GM18858 (cell line): ENCODE data around the gene BRIX1.

Source experiments
- ATAC-seq: cut with Tn5 transposase; IDR thresholded peaks from one replicate; pipeline ENCODE4 v1.9.1; 2021; ENCODE audit not compliant: unreplicated experiment

The BRIX1 gene, protein sequence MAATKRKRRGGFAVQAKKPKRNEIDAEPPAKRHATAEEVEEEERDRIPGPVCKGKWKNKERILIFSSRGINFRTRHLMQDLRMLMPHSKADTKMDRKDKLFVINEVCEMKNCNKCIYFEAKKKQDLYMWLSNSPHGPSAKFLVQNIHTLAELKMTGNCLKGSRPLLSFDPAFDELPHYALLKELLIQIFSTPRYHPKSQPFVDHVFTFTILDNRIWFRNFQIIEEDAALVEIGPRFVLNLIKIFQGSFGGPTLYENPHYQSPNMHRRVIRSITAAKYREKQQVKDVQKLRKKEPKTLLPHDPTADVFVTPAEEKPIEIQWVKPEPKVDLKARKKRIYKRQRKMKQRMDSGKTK

DNA sequence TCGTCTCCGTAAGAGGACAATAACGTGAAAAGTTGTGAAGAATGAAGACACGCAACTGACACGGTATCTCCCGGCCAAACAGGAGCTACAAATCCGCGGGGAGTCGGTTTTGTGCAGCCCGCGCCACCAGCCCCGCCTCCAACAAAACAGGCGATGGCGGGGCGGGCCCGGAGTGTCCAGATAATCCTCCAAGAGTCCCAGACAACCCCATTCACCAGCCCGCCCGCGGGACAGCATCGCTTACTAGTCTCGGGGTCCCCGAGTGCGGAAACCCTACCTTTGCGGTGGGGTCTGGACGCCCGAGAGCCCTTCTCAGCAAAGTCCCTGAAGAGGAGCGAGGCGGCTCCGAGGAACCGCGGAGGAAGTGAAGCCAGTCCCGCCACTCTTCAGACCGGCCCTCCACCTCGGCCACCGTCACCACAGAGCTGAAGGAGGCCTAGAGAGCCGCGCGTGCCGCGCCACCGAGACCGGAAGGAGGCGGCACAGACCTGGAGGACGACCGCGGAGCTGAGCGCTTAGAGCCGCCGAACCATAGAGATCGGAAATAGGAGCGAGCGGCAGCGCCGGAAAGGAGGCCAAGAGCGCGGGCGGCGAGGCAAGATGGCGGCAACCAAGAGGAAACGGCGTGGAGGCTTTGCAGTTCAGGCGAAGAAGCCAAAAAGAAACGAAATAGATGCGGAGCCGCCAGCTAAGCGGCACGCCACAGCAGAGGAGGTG lies at the start of gene BRIX1, which contains the start of gene RAD1:
BRIX1 (plus strand) TSS at position 573 of the 717 bp plus-strand sequence; CDS start at position 601, 28 bp downstream.
RAD1 (minus strand) TSS at position 366 of the 717 bp plus-strand sequence. CDS start 612 bp downstream, outside the sequence.
- ATAC-seq = peak; percentile 98

DNA sequence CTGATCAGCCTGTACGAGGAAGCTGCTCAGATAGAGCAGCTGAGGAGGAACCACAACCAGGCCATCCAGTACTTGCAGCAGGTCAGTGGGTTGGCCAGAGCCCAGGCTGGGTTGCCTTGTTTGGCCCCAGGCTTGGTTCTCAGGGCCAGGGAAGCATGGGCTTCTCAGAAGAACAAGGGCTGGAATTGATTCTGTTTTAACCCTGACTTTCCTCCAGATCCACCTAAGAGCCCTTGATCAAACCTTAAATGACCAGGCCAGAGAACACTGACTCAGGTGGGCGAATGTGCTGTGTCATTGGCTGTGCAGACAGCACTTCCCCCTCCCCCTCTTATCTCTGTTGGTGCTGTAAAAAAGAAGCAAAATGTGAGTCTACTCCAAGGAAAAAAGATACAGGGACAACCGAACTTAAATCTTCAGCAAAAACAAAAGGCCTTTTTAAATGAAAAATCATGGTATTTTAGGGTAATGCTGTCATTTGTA lies 48.5 kb upstream of the BRIX1 start:
- no peak for ATAC-seq

DNA sequence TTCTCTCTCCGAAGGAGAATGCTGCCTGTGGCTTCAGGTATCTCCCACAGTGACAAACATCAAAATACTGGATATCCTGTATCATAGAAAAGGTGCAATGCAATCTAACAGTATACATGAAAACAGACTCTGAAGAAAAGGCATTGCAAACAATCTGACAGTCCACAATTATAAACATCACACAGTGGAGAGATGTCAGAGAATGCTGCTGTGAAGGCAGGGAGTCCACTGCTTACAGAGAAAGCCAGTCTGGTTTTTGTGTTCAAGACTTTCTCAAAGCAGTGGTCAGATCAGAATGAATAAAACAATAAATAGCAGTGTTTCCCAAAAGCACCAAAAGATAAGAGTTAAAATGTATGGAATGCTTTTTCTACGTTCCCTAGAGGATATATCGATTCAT lies 47.9 kb upstream of the BRIX1 start:
- no peak for ATAC-seq

DNA sequence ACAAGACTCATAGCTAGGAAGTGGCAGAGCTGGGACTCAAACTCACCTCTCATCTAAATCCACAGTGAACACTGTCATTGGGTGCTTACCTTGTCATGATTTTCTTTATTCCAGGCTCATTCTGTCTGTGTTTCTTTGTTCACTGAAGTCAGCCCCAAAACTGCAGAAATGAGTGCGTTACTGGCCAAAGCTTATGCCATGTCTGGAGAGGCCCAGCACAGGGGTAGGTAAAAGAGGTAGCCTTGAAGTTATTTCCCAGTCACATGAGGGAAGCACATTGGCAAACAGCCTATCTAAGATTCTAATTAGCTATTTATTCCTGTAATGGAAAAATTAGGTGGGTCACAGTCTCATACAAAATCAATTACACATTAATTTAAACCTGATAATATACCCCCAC lies 46.7 kb upstream of the BRIX1 start:
- ATAC-seq = no peak

DNA sequence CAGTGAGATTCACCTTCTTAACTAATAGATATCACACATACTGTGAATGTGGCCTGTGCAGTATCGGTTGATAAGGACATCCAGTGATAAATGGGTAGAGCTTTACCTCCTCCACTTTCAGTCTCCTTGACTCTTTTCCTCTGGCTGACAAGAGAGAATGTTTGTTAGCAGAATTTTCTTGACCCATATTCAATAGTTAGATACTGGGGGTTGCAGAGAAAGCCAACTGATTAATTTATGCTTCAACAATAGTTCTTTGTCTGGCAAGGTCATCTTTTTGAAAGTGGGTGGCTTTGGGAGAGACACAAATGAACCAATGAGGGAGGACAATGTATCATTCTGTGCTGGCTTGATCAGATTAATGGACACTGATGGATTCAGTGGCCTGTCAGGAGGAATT lies 46.3 kb upstream of the BRIX1 start:
- no peak for ATAC-seq

DNA sequence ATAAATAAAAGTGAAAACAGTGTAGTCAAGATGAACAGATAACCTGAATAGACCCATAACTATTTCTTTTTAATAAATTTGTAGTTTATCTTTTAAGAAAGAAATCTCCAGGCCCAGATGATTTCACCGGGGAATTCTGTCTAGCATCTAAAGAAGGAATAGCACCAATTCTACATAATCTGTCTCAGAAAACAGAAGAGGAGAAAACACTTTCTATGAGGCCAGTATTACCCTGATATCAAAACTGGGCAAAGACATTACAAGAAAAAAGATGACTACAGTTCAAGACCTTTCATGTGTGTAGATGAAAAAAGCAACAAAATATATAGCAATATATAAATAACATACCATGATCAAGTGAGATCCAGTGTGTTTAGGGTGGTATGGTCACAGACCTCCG lies 45.1 kb upstream of the BRIX1 start:
- no peak for ATAC-seq

DNA sequence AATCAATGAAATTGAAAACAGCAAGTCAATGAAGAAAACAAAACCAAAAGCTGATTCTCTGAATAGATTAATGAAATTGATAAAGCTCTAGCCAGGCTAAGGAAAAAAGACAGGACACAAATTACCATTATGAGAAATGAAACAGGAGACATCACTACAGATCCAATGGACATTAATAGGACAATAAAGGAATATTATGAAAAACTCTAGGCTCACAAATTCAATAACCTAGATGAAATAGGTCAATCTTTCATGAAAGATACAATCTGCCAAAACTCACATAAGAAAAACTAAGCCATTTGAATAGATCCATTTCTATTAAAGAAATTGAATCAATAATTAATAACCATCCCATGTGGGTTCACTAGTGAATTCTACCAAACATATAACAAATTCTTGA lies 39.2 kb upstream of the BRIX1 start:
- no peak for ATAC-seq

DNA sequence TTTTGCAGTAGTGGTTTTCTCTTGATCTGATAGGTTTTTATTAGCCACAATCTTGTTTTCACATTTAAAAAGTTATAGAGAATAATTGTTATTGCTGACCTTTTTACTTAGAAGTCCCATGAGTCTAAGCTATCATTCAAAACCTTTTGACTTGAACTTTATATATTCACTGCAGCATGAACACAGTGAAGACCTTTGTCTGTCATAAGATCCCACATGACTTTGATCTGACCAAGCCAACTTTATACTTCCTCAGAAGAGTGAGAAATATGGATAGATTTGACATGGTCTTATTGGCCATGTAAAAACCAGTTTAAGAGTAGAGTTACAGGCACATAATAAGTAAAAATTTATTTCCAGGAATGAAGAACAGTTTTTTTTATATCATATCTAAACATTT lies 34.3 kb upstream of the BRIX1 start:
- no peak for ATAC-seq

DNA sequence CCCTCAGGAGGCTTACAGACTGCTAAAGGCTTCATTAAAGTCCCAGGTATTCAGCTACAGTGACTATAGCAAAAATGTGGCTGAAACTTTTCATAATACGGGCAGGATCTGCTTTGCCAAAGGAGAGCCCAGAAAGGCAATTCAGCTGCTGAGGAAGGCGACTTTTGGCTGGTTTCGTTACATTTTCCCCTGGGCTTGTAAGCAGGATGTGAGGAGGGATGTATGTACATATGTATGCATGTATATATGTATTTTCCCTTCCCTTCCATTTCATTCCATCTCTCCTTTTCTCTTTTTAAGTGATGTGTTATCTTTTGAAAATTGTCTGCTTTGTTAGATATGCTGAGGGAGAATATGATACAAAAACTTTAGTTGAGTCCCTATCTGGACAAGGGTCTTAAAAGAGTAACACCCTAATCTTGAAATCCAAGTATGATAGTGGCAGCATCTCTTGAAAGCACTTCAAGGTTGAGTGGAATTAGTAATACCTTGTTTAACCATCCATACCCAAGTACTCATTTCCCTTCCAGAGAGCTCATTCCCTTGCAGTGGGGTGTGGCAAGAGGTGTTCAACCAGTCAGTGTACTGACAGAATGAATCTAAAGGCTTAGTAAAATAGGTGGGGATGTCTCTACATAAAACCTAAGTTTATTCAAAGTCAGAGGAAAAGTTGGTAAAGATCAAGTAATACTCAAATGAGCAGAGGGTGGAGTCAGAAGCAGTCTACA lies 29.0 kb upstream of the BRIX1 start:
- no peak for ATAC-seq

DNA sequence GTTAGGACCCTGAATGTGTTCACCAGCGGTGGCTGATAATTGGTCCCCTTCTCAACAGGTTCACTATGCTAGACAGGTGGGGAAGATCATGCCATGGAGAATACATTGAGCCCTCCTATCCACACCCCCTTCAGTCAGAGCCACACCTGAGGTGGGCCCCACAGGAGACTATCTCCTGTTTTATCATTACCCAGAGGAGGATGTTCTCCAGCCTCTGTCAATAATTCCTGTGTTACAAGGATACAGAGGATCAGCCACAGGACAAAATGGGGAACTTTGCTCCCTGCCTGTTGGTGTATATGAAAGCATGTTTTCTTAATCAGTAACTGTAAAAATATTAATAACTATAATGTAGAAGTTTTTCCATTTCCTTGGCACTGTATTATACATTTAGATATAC lies 26.1 kb upstream of the BRIX1 start:
- ATAC-seq = no peak

DNA sequence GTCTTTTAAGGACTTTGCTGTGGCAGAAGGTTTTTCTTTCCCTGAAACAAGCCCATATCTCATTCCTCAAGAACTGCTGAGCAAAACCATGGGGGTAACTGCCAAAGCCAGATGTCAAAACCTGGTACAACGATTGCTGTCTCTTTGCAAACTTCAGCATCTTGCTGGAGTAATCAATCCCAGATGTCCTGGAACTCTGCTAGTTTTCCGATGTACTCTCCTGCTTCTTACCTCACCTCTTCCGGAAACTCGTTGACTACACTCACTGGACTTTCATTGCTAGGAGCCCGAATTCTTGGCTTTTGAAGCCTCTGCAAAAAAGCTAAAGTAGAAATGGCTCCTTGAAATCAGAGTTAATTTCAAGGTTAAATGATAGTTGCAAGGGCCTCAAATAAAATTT lies 23.5 kb upstream of the BRIX1 start:
- no peak for ATAC-seq

DNA sequence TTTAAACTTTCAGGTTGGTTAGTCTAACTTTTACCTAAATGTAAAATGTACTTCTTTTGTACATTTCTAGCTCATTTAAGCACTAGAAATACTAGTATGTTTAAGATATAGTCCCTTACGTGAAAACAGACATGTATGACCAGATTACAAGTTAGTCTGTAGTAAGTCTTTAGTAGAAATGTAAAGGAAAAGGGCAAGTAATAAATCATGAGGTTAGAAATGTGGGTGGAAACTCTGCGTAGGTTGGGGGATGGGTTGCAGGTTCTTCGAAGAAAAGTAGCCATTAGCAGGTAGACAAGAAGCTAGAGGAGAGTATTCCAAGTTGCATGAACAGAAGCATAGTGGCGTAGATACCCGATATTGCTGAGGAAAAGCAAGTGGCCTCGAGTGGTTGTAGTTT lies 23.1 kb upstream of the BRIX1 start:
- ATAC-seq = no peak

DNA sequence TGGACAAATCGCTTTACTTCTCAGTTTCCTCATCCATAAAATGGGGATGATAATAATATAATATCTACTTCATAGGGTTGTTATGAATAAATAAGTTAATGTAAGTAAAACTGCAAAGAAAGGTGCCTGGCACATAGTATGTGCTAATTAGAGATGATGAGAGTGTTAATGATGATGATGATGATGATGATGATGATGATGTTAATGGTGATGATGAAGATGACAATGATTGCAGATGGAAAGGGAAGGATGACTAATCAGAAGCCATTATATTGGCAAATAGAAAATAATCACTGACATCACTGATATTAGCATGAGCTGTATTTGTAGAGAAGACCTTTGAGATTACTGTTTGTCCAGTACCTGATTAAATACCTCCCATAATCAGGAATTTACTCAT lies 20.8 kb upstream of the BRIX1 start:
- ATAC-seq = no peak

DNA sequence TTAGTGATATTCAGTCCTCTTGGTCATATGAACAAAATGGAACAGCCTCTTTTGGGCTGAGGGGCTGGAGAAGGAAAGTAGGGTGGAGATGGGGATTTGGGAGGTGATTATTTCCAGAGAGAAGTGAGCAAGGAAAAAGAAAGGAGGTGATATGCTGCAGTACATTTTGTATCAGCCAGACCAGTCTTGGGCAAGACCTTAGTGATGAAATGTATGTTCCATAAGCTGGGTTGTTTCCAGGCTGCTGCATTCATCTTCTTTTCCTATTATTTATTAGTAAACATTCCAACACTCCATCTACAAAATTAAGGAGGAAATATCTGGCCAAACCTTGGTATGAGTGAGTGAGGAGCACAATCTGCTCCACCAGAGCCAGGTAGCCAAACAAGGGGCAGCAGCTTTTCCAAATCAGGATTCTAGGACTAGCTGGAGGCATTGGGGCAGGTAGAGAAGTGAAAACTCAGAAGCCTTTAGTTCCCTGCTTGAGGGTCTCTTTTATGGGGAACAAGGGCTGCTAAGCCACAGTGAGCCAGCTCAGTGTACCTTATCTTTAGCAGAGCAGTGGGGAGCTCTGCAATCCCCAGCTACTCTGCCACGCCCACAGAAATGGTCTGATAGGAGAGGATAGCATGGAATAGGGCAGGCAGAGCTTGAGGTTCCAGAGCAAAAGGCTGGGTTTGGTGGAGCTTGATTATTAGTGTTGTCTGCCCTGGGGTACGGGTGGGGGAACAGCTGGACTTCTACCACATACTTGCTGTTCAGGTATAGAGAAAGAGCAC lies 19.7 kb upstream of the BRIX1 start:
- no peak for ATAC-seq

DNA sequence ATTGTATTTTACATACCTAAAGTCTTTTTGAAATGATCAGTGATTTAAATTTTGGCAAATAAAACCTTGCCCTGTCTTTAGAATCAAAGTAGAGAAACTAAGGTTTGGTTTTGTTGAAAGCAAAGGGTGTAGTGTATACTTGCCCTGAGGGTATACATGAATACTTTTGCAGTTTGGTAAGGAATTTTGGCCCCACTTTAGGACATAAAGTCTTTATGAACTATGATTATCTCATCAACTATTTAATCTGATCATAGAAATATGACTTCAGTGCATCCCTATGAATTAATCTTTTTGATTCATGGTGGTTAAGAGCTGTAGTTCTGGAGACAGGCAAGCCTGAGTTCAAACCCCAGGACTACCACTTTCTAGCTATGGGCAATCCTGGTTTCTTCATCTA lies 17.9 kb upstream of the BRIX1 start:
- no peak for ATAC-seq

DNA sequence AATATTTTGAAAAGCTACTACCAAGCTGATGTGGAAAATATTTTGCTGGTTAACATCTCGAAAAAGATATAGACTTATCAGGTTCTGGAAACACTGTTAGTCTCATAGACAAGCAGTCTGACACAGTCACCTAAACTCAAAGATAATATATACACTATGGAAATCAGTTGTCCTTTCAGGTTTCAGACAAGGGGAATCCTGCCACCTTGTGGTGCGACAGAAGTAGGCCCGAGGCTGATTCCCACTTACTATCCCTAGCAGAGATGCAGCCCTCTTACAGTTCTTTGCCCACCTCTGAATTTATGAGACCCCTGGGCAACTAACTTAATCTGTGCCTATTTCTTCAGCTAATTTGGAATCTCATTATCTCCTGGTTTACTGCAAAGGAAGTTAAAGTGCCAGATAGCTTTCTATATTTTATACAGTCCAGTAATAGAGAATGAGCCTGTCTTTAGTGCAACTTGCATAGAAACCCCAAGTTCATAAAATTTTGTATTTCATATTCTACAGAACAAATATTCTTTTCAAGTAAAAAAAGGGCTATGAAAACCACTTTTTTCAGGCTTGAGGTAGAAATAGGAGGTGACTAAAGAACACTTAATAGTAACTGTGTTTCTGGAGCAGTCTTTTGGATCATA lies 17.1 kb upstream of the BRIX1 start:
- peak; percentile 92 for ATAC-seq

DNA sequence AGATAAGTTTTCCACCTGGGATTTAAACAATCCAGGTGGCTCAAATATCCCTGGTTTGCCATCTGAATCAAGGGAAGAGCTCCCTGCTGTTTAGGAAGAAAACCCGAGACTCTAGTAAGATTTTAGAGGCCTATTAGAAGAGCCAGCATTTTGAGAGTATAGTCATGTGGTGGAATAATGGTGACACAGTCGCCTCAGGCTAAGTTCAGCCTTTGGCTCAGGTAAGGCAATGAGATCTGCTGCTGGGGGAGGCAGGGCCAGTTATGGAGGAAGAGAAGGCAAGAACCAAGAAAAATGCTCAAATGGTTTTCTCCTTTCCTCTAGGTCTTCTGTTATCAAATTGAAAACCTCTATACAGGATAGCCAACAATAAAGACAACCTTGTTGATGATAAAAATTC lies 16.4 kb upstream of the BRIX1 start:
- no peak for ATAC-seq

DNA sequence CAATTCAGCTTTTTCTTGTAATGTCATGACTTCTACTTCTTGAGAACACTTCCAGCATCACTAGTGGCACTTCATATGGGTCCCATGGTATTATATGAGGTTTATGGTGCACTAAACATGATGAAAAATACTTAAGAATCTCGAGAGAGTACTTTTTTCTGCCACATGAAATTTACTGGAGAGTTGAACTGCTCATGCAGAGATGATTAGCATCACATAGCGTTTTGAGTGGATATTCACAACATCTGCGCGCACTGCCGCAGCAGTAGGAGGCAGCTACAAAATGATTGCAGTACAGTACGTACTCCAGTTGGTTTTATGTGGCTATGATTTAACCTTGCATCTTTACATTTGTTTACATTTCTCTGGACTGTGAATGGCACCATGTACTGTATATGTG lies 14.9 kb upstream of the BRIX1 start:
- ATAC-seq = no peak

DNA sequence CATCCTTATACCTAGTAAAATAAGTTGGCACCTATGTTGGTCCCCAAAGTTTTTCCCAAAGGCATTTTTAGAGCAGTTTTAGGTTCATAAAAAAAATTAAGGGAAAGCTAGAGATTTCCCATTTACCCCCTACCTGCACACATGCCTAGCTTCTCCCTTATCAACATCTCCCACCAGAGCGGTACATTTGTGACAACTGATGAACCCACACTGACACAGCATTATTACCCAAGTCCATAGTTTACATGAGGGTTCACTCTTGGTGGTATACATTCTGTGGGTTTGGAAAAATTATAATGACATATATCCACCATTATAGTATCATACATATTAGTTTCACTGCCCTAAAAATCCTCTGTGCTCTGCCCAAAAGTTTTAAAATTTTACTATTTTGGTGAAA lies 12.3 kb upstream of the BRIX1 start:
- no peak for ATAC-seq

DNA sequence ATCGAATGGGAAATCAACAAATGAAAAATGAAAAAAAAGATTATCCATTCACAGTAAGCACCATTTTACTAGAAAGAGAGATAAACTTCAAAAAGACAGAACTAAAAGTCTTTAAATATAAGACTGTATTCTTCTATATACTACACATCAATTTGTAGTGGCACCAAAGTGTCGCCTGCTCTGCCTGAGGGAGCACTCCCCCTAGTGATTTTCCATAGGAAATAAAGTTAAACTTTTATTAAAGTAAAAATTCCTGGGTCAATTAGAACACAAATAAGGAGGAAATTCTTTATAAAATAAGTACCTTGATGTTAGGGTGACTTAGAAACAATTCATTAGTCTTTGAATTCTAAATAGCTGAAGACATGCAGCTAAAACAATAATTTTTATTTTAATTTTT lies 9.9 kb upstream of the BRIX1 start:
- no peak for ATAC-seq
